KMS-11 (cell line): ENCODE measurements around the gene WRNIP1.

Experiments
- H2AFZ ChIP-seq: fragments of 200-600 bp; sonication (generic); 2 replicates; pipeline ENCODE4 v1.6.1; 2016; ENCODE audit warnings: antibody characterized with exemption, mixed run types, low read depth
- H3K27ac ChIP-seq: fragments of 200-600 bp; sonication (generic); 2 replicates; pipeline ENCODE4 v1.6.1; 2016; ENCODE audit warnings: mild to moderate bottlenecking, mixed run types
- H3K27me3 ChIP-seq: fragments of 200-600 bp; sonication (generic); 2 replicates; pipeline ENCODE4 v1.6.1; 2017; ENCODE audit warnings: mild to moderate bottlenecking, low read depth, mixed run types, moderate library complexity; ENCODE audit not compliant: insufficient read depth
- H3K36me3 ChIP-seq: fragments of 200-600 bp; sonication (generic); 2 replicates; pipeline ENCODE4 v1.6.1; 2017; ENCODE audit warnings: mild to moderate bottlenecking, mixed run types; ENCODE audit not compliant: insufficient read depth
- H3K4me1 ChIP-seq: fragments of 200-600 bp; sonication (generic); 2 replicates; pipeline ENCODE4 v1.6.1; 2016; ENCODE audit warnings: mild to moderate bottlenecking, low read depth, mixed run types; ENCODE audit not compliant: poor library complexity, severe bottlenecking
- H3K4me2 ChIP-seq: fragments of 200-600 bp; sonication (generic); 2 replicates; pipeline ENCODE4 v1.7.0; 2016; ENCODE audit warnings: mild to moderate bottlenecking, mixed run types
- H3K4me3 ChIP-seq: fragments of 200-600 bp; sonication (generic); IDR thresholded peaks from 2 replicates; pipeline ENCODE4 v1.6.1; 2017; ENCODE audit warnings: low read depth, low read length, mixed read lengths; ENCODE audit not compliant: insufficient read depth
- H3K79me2 ChIP-seq: fragments of 200-600 bp; sonication (generic); 2 replicates; pipeline ENCODE4 v1.6.1; 2016; ENCODE audit warnings: low read depth, mixed run types; ENCODE audit not compliant: insufficient read depth
- H3K9ac ChIP-seq: fragments of 200-600 bp; sonication (generic); 2 replicates; pipeline ENCODE4 v1.6.1; 2016; ENCODE audit warnings: mild to moderate bottlenecking, mixed run types
- H4K20me1 ChIP-seq: fragments of 200-600 bp; sonication (generic); 2 replicates; pipeline ENCODE4 v1.6.1; 2016; ENCODE audit warnings: mild to moderate bottlenecking, mixed run types; ENCODE audit not compliant: insufficient read depth
- TF ChIP-seq, protein P1 (sequence below): fragments of 200-600 bp; sonication (generic); conservative IDR thresholded peaks from 2 replicates; pipeline ENCODE4 v1.6.1; 2017; ENCODE audit warnings: low read depth, mild to moderate bottlenecking, antibody characterized with exemption, low read length, moderate library complexity, mixed read lengths

The WRNIP1 gene

DNA sequence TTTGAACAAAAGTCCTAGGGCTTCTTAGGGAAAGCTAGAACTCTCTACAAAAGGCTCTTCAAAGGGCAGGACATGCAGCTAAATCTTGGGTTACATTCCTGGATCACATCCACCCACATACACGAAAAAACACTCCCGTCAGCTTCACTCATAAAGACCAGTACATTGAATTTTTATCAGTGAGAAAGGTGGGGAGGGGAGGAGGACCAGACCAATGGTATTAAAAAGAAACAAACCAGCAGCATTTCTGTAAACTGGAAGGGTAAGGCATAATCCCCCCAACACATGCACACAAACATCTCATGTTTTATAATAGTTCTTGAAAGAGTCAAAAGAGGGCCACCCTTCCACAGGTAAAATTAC, 46.1 kb upstream of the WRNIP1 start:
- no peak overlapping the region for H3K4me2 ChIP-seq

DNA sequence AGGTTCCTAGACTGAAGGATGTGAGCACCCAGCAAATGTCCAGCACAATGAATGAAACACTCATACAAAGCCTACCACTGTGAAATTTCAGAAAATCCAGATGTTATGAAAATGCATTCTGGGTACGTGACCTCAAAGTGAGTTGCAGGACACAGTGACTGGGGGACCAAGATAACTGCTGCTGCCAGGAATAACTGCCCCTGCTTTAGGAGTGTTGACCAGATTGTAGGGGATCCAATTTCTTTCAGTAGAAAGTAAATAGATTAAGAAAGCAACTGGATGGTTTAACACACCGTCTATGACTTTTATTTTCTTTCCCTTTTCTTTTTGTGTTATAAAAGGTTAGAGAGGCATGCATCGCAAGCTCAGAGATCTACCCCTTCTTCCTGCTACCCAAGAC, 44.0 kb upstream of the WRNIP1 start:
- Histone ChIP-seq H3K79me2 (no peaks in the 10 kb centered on the region), H3K36me3 (no peaks in the 10 kb centered on the region), H3K4me2 (no peak overlapping the region), H3K27me3 (no peaks in the 10 kb centered on the region), H2AFZ (no peak overlapping the region), H4K20me1 (no peaks in the 10 kb centered on the region), H3K4me3 (no peak overlapping the region), H3K27ac (no peak overlapping the region), H3K9ac (no peak overlapping the region), H3K4me1 (no peaks in the 10 kb centered on the region)
- TF ChIP-seq, protein P1, sequence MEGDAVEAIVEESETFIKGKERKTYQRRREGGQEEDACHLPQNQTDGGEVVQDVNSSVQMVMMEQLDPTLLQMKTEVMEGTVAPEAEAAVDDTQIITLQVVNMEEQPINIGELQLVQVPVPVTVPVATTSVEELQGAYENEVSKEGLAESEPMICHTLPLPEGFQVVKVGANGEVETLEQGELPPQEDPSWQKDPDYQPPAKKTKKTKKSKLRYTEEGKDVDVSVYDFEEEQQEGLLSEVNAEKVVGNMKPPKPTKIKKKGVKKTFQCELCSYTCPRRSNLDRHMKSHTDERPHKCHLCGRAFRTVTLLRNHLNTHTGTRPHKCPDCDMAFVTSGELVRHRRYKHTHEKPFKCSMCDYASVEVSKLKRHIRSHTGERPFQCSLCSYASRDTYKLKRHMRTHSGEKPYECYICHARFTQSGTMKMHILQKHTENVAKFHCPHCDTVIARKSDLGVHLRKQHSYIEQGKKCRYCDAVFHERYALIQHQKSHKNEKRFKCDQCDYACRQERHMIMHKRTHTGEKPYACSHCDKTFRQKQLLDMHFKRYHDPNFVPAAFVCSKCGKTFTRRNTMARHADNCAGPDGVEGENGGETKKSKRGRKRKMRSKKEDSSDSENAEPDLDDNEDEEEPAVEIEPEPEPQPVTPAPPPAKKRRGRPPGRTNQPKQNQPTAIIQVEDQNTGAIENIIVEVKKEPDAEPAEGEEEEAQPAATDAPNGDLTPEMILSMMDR, result no peak

More for the DNA sequence above, 46.1 kb upstream of the WRNIP1 start:
- H3K27ac ChIP-seq, result no peak overlapping the region
- no peak overlapping the region for H3K4me3 ChIP-seq
- no peaks in the 10 kb centered on the region for H4K20me1 ChIP-seq
- H3K79me2 ChIP-seq, result no peaks in the 10 kb centered on the region
- H2AFZ ChIP-seq, result no peak overlapping the region
- H3K4me1 ChIP-seq, result no peaks in the 10 kb centered on the region
- no peaks in the 10 kb centered on the region for H3K27me3 ChIP-seq
- TF ChIP-seq, protein P1, result no peak
- no peaks in the 10 kb centered on the region for H3K36me3 ChIP-seq
- H3K9ac ChIP-seq, result no peak overlapping the region

DNA sequence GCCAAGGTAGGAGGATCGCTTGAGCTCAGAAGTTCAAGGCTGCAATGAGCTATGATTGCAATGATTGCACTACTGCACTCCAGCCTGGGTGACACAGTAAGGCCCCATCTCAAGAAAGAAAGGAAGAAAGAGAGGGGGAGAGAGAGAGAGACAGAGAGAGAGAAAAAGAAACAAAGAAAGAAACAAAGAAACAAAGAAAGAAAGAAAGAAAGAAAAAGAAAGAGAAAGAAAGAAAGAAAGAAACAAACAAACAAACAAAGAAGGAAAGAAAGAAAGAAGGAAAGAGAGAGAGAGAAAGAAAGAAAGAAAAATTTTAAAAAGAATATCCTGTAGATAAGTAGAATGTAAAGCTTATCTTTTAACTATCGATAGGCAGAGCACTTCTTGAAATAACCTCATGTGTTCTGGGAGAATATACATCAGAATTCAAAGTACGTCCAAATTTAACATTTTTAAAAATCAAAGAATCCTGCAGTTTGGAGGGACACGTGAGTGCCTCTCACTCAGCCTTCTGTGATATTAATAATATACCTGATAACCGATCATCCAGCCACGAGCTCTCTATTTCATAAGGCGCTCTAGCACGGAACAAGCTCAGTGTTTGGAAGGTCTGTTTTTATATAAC, 39.7 kb upstream of the WRNIP1 start:
- Histone ChIP-seq H3K27ac (no peak overlapping the region), H3K27me3 (no peaks in the 10 kb centered on the region), H4K20me1 (no peaks in the 10 kb centered on the region), H3K4me1 (no peaks in the 10 kb centered on the region), H3K79me2 (no peaks in the 10 kb centered on the region), H3K36me3 (no peaks in the 10 kb centered on the region), H3K9ac (no peak overlapping the region), H3K4me2 (no peak overlapping the region), H2AFZ (no peak overlapping the region), H3K4me3 (no peak overlapping the region)
- TF ChIP-seq, protein P1, result no peak

DNA sequence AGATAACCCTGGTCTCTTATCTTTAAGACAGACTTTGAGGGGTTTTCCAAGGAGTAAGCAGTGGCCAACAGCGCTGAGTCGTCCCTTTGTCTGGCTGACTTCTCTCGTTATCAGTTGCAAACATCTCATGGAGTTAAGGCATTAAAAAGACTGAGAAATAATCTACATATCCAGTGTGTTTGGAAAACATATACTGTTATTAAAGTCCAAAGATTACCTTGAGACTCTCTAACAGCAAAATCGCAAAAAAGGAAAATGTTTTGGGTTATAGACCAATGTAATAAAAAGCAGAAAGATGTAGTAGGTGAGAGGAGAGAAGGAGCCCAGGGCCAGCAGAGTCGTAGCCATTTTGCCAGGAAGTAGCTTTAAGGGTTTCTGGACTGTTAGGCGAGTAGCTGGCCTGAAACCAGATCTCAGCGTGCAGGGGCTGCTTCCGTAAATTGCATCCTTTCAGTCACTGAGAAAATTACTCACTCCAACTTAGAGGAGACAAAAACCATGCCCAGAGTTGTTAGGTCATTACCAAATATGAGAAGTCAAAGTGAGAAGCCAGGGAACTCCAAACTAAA, 39.1 kb upstream of the WRNIP1 start:
- no peaks in the 10 kb centered on the region for H4K20me1 ChIP-seq
- H3K9ac ChIP-seq, result no peak overlapping the region
- no peak overlapping the region for H2AFZ ChIP-seq
- no peaks in the 10 kb centered on the region for H3K79me2 ChIP-seq
- H3K4me1 ChIP-seq, result no peaks in the 10 kb centered on the region
- H3K27me3 ChIP-seq, result no peaks in the 10 kb centered on the region
- TF ChIP-seq, protein P1, result no peak
- no peak overlapping the region for H3K4me2 ChIP-seq
- H3K4me3 ChIP-seq, result no peak overlapping the region
- no peaks in the 10 kb centered on the region for H3K36me3 ChIP-seq
- no peak overlapping the region for H3K27ac ChIP-seq
